OCI-LY3 (cell line): ENCODE measurements around the gene MEF2C.

Experiments used
- H2AFZ ChIP-seq: fragments of 200-600, 300-600 bp; shearing (Covaris generic); 2 replicates; pipeline ENCODE4 v1.6.0; 2014; ENCODE audit warnings: antibody characterized with exemption, low read depth, low read length
- H3K27ac ChIP-seq: fragments of 200-600, 300-600 bp; sonication (generic); 2 replicates; pipeline ENCODE4 v1.5.1; 2014; ENCODE audit warnings: mild to moderate bottlenecking, low read length, moderate library complexity, mixed read lengths
- H3K27me3 ChIP-seq: fragments of 200-600, 300-600 bp; sonication (generic); 2 replicates; pipeline ENCODE4 v1.6.1; 2014; ENCODE audit warnings: low read depth, low read length, mixed read lengths
- H3K36me3 ChIP-seq: fragments of 200-600, 300-600 bp; sonication (generic); replicated peaks from 2 replicates; pipeline ENCODE3; 2014; ENCODE audit warnings: low read depth, low read length, mixed read lengths
- H3K4me1 ChIP-seq: fragments of 300-600, 200-600 bp; sonication (generic); 2 replicates; pipeline ENCODE4 v1.6.1; 2014; ENCODE audit warnings: low read length, mixed read lengths
- H3K4me2 ChIP-seq: fragments of 200-600, 300-600 bp; sonication (generic); 2 replicates; pipeline ENCODE4 v1.6.1; 2014; ENCODE audit warnings: low read length, mixed read lengths
- H3K4me3 ChIP-seq: fragments of 300-600, 200-600 bp; sonication (generic); 2 replicates; pipeline ENCODE4 v1.5.1; 2014; ENCODE audit warnings: antibody characterized with exemption, mild to moderate bottlenecking, low read length, moderate library complexity
- H3K79me2 ChIP-seq: fragments of 300-600, 200-600 bp; shearing (Covaris generic); 2 replicates; pipeline ENCODE4 v1.6.1; 2014; ENCODE audit warnings: mild to moderate bottlenecking, low read length, mixed read lengths
- H3K9ac ChIP-seq: fragments of 300-600, 200-600 bp; shearing (Covaris generic); 2 replicates; pipeline ENCODE4 v1.6.0; 2014; ENCODE audit warnings: mild to moderate bottlenecking, low read length, moderate library complexity
- H3K9me3 ChIP-seq: fragments of 200-600, 300-600 bp; shearing (Covaris generic); 2 replicates; pipeline ENCODE4 v1.6.1; 2014; ENCODE audit warnings: low read length, mixed read lengths; ENCODE audit not compliant: insufficient read depth
- H4K20me1 ChIP-seq: fragments of 200-600, 300-600 bp; sonication (generic); 2 replicates; pipeline ENCODE4 v1.6.1; 2016; ENCODE audit warnings: low read length, mixed read lengths; ENCODE audit not compliant: insufficient read depth
- CTCF ChIP-seq: fragments of 200-600, 300-600 bp; sonication (generic); IDR thresholded peaks from 2 replicates; pipeline ENCODE4 v1.5.1; 2014; ENCODE audit warnings: antibody characterized with exemption, low read length, low read depth
- EZH2phosphoT487 ChIP-seq: fragments of 200-600 bp; shearing (Covaris generic); IDR thresholded peaks from 2 replicates; pipeline ENCODE4 v1.6.1; 2018; ENCODE audit warnings: antibody characterized with exemption, mixed run types, low read depth

The MEF2C gene

GRCh38 chr5:88715503-88715902 lies 167.5 kb downstream of the MEF2C start:
- H3K79me2 ChIP-seq, result no peaks in the 10 kb centered on the region
- no peak overlapping the region for H3K27ac ChIP-seq
- no peaks in the 10 kb centered on the region for H3K27me3 ChIP-seq
- peaks cover 21% of the 10 kb centered on the region for H3K36me3 ChIP-seq
- H3K4me2 ChIP-seq, result no peak overlapping the region
- no peaks in the 10 kb centered on the region for H4K20me1 ChIP-seq
- no peaks in the 10 kb centered on the region for H3K9me3 ChIP-seq
- H3K4me3 ChIP-seq, result no peak overlapping the region
- no peak overlapping the region for H2AFZ ChIP-seq
- no peak for TF ChIP-seq EZH2phosphoT487
- TF ChIP-seq CTCF, result no peak
- H3K9ac ChIP-seq, result no peak overlapping the region
- H3K4me1 ChIP-seq, result no peaks in the 10 kb centered on the region

GRCh38 chr5:88713818-88714217 lies 169.2 kb downstream of the MEF2C start:
- no peaks in the 10 kb centered on the region for H3K4me1 ChIP-seq

GRCh38 chr5:88708682-88709398 lies 174.1 kb downstream of the MEF2C start:
- no peak for TF ChIP-seq EZH2phosphoT487
- TF ChIP-seq CTCF, result no peak
- Histone ChIP-seq H3K4me3 (no peak overlapping the region), H4K20me1 (no peaks in the 10 kb centered on the region), H3K9ac (no peak overlapping the region), H3K9me3 (no peaks in the 10 kb centered on the region), H2AFZ (no peak overlapping the region), H3K27me3 (no peaks in the 10 kb centered on the region), H3K36me3 (no peaks in the 10 kb centered on the region), H3K4me1 (no peaks in the 10 kb centered on the region), H3K27ac (no peak overlapping the region), H3K4me2 (no peak overlapping the region), H3K79me2 (no peaks in the 10 kb centered on the region)

More at GRCh38 chr5:88713818-88714217, 169.2 kb downstream of the MEF2C start:
- TF ChIP-seq EZH2phosphoT487 (no peak), CTCF (no peak)
- Histone ChIP-seq H3K27ac (no peak overlapping the region), H3K9me3 (no peaks in the 10 kb centered on the region), H4K20me1 (no peaks in the 10 kb centered on the region), H3K9ac (no peak overlapping the region), H3K36me3 (peaks cover 14% of the 10 kb centered on the region), H2AFZ (no peak overlapping the region), H3K27me3 (no peaks in the 10 kb centered on the region), H3K4me2 (no peak overlapping the region), H3K4me3 (no peak overlapping the region), H3K79me2 (no peaks in the 10 kb centered on the region)

- Histone ChIP-seq H3K79me2 (no peaks in the 10 kb centered on the region), H3K4me2 (no peak overlapping the region), H3K27ac (no peak overlapping the region), H3K4me1 (no peaks in the 10 kb centered on the region), H3K4me3 (no peak overlapping the region), H3K9me3 (no peaks in the 10 kb centered on the region), H3K36me3 (no peaks in the 10 kb centered on the region), H3K9ac (no peak overlapping the region), H4K20me1 (no peaks in the 10 kb centered on the region), H2AFZ (no peak overlapping the region), H3K27me3 (no peaks in the 10 kb centered on the region)
- TF ChIP-seq CTCF, result no peak
- TF ChIP-seq EZH2phosphoT487, result no peak
Measured at GRCh38 chr5:88708021-88708420, 175.0 kb downstream of the MEF2C start.
